HG02798 (cell line): ENCODE data around the gene H2BK1.

Source experiments
- ATAC-seq: cut with Tn5 transposase; IDR thresholded peaks from one replicate; pipeline ENCODE4 v1.9.1; 2021; ENCODE audit warnings: mild to moderate bottlenecking; ENCODE audit not compliant: unreplicated experiment, poor library complexity

Gene H2BK1

DNA sequence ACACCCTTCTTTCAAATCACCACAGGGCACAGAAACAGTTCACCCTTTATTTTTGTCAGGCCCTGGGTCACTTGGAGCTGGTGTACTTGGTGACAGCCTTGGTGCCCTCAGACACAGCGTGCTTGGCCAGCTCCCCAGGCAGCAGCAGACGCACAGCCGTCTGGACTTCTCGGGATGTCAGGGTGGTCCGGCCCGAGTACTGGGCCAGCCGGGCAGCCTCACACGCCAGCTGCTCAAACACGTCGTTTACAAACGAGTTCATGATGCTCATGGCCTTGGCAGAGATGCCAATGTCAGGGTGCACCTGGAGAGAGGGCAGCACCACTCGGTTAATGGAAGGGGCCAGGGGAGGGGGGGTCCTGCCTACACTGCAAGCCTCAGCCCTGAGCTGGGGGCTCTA is 2.5 kb downstream of the H2BK1 start:
- no peak for ATAC-seq

DNA sequence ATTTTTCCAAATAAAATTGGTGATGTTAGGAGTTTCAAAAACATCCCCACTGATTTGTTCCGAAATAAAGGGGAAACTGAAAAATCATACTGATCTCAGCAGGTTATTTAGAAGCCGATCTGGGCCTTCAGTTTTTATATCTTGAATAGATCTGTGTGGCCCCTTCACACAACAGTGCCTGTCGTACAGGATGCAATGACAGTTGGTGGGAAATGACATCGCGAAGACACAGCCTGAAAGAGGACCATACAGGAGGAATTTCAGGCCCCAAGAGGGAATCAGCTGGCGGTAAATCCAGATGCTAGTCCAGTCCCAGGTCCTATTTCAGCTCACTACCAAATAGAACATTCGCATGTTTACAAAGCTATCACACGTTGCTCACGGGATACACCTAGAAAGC is 3.0 kb downstream of the H2BK1 start:
- ATAC-seq = no peak

DNA sequence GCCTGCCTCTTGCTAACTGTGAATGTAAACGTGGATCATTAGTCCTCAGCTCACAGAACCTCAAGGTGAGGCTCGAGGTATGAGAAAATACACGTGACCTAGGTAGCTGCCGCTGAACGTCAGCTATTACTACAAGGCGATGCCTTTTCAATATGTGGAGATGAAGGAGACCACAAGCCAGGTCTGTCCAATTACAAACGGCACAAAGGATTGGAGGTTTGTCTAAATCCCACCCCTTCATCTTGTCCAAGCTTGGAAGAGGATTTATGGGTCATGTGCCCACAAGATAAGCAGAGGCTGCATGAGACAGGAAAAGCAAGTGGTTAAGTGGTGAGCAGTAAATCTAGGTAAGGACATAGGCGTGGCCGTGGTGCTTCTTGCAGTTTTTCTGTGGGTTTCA is 3.4 kb downstream of the H2BK1 start:
- ATAC-seq = no peak

DNA sequence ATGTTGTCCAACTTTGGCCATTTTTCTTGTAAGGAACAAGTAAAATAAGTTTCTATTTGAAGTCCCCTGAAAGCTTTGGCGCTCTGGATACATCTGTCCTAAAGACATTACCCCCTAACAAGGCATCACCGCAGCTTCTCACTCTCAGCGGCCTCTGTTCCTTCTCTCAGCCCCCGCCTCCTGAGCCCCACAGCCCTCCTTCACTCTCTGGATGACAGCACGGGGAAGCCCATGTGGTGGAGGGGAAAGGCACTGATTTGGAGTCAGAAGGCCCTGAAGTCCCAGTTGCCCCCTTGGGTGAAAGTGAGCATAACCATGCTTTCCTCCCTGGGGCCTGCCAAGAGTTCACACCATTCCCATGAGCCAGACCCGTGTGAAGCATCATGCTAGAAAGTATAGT is 4.6 kb downstream of the H2BK1 start:
- ATAC-seq = no peak

DNA sequence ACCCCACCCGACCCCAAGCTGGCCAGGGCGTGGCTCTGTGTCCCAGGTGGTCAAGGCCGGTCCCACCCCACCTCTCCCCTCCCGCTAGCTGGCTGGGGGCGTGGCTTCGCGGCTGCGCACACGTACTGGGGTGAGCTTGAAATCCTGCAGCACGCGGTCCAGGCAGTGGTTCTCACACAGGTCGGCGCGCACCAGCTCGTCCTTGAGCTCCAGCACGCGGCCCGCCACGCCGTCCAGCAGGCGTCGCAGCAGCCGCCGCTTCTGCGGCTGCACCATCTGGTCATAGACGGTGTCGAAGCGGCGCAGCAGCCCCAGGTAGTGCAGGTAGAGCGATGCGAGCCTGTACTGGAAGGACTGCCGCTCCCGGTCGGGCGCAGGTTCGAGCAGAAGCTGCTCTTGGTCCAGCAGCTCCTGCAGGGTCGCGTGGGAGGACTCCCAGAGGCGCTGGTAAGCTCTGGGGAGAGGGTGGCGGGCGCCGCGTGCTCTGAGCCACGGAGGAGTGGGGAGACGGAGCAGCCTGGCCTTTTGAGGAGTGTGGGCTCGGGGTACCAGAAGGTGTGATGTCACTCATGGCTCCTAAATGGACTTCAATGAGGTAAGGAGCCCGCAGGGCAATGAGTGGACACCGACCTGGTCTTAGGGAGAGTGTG is 5.8 kb downstream of the H2BK1 start:
- ATAC-seq = no peak

DNA sequence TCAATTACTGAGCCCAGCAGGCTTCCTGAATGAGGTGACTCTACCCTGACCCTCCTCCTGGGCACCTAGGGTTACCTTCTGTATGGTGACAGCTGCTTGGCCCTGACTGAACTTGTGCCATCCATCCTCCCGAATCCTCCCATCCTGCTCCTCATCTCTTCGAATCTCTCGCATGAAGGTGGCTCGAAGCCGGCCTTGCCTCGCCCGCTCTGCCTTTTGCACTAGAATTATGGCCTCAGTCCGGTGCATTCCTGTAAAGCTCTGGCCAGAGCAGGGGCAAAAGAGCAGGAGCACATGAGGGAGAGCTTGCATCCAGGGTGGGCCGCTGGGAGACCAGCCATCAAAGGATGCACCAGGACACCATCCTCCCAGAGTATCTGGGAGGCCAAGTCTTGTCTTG is 7.5 kb downstream of the H2BK1 start:
- ATAC-seq = no peak

DNA sequence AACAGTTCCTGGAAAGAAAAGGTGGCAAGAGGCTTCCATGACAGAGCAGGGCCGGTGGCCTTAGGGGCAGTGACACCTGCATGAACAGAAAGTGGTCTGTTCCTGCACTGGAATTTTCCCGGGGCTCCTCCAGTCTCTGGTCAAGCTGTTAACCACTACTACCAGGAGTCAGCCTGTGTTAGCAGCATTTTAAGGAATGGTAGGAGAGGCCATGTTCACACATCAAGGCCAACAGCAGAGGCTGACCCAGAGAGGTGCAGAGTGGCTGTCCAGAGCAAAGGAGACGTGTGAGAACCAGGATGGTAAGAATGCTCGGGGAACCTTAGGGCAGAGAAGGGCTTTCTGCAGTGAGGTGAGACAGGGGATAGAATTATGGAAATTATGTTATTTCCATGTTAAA is 8.5 kb downstream of the H2BK1 start:
- no peak for ATAC-seq

DNA sequence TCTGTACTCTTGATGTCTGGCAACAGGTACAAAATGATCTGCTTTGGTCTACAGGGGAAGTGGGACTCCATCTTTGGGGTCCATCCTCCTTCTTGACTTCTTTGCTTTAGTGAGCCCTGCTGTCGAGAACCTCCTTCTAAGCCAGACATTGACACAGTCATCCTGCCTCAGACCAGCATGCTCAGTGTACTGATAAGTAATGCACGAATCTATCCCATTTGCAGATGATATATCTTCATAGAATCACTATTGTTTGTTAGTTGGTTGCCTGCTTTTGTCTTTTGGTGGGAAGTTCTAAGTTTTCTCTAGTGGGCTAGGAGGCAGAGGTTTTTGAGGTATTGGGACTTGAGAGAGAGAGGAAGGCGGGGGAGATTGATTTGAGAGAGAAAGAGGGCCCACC is 8.9 kb downstream of the H2BK1 start:
- no peak for ATAC-seq

DNA sequence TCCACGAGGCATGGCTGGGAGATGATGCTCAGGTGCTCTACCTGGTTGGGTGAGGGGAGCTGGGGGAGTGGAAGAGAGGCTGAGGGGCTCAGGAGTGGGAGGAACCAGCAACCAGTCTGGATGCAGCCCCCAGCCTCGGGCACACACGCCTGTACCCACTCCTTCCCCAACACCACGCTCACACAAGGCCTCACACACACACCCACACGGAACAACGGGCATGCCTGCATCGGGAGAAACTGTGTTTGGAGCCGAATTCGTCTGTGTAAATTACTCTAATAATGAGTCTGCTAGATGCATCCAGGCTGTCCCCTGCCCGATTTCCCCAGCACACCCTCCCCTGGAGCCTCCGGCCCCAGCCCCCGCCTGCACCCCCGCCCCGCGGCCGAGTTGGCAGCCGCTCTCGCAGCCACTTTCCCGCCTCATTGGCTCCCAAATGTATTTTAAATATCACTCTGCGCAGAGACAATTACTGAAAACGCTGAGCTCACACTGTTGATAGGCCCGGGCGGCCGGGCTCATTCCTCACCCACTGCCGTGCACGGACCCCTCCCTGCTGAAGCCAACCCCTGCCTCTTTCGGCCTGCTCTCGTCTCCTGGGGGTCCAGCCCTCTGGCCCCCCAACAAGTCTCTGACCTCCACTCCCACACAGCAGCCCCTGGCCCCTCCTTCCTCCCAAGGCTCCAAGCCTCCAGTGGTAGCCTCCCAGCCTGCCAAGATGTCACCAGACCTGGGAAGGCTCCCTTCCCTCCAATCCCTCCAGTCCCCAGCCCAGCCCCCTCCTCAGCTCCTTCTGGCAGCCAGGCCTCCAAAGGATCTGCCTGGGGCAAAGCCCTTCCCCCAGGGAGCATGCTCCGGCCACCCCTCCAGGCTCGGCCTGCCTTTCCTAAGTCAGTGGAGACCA is 11.1 kb downstream of the H2BK1 start:
- no peak for ATAC-seq

DNA sequence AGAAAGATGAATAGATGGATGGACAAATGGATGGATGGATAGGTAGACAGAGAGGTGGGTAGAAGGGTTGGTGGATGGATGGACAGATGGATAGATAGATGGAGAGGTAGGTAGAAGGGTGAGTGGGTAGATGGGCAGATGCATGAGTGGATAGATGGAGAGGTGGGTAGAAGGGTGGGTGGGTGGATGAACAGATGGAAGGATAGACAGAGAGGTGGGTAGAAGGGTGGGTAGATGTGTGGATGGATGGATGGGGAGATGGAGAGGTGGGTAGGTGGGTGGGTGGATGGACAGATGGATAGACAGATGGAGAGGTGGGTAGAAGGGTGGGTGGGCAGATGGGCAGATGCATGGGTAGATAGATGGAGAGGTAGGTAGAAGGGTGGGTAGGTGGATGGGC is 12.4 kb downstream of the H2BK1 start:
- ATAC-seq = no peak

DNA sequence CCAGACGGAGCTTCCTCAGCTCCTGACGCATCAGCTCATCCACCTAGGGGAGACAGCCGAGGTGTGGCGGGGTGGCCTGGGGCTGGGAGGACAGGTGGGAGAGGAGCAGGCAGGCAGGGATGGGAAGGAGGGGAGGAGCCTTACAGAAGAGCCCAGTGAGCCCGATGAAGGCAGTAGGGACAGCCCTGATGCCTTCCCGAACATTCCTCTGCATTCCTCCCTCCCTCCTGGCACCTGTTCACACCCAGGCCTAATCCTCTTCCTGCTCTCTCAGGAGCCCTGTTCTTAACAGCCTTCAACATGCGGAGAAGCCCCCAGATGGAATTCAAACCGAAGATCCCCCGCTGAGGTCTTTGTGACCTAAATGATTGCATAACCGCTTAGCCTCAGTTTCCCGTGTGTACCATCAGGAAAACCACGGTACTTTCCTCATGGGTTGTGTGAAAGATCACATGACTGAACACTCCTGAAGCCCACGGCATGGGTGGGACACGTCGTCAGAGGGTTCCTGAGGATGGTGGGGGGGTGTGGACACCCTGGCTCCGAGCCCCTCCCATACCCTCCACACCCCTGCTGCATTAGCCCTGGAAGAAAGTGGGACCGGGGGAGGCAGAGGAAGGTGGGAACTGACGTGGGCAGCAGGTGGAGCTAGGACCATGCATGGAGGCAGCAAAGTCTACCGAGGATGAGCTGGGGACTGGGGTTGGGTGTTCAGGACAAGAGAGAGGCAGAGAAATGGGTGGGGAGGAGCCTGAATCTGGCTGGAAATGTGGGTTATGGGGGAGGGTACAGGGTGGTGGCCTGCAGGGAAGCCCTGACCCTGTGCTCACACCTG is 14.5 kb downstream of the H2BK1 start:
- ATAC-seq = no peak

DNA sequence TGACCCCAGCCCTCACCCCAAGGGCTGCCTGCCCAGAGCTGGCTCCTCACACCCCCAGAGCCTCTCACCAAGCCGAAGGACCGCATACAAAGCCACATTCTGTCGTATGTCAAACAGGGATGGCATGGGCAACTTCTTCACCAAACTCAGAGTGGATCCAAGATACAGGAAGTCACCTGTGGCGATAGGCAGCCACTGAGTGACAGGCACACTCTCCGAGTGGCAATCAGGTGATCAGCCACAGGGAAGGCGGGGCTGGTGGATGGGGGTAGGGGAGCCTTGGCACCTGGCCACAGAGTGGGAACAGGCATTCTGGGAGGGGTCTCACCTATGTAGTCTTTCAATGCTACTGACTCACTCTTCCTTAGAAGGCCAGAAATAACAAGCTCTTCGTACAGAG is 16.1 kb downstream of the H2BK1 start:
- ATAC-seq = no peak

DNA sequence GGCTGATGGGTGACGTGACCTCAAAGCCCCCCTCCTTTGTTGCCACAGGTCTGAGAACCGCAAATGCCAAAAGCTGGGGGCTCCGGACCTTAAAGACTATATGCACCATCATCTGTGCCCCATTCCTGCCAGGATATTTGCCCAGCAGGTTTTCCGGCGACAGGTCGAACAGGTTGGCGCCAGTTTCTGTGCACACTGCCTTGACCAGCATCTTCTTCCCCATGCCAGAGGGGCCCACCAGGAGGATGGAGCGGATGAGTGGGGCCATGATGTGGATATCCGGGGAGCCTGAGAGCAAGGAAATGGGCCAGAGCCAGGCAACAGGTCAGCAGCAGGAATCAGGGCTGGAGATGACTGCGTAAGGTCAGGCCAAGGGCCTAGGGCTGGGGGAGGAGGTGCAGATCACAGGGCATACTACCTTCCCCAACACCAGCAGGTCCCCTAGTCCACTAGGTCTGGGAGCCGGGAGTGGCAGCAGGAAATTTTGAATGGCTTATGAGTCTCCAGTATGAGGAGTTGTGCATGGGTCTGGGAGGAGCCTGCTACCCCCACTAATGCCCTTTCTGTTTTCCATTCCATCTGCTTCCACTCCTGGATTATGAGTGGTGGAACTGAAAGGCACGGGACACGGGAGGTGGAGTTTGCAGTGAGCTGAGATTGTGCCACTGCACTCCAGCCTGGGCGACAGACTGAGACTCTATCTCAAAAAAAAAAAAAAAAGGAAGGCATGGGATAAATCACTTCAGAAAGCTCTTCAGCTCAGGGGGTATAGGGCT is 16.9 kb downstream of the H2BK1 start:
- ATAC-seq = no peak

DNA sequence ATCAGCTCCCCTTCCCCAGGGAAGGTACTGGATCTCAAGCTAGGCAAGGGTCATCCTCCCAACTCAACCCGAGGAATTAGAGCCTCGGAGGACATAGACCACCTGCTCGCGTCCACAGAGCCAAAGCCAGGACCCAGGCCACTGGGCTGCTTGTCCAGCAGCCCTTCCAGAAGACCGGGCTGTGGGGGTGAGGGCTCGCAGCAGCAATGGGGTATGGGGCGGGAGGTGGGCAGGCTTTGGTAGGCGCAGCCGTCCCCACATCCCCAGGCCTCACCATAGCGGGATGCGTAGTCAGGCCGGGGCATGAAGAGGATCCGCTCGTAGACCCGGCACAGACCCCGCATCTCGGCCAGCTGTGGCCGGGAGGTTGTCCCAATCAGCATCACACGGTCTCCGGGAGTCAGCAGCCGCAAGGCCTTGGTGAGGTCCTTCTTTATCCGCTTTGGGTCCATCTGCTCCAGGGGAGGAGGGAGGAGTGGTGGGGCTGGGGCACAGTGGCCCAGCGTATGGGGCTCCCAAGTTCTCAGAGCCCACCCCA is 18.2 kb downstream of the H2BK1 start:
- ATAC-seq = no peak

DNA sequence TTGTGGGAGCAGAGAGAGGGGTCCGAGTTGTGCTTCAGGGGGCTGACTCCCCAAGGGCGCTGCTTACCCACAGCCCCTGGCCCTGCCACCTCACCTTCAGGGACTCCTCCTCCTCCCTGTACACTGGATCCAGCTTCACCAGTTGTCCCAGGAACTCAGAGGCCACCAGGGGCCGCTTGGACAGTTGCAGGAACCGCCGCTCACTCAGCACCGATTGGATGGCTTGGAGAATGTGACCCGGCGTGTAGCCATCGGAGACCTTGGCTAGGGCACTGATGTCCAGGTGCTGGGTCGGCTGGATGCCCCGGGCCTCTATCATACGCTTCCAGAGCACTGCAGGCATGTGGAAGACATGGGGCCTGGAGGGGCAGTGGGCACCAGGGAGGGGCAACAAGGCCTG is 18.7 kb downstream of the H2BK1 start:
- ATAC-seq = no peak

DNA sequence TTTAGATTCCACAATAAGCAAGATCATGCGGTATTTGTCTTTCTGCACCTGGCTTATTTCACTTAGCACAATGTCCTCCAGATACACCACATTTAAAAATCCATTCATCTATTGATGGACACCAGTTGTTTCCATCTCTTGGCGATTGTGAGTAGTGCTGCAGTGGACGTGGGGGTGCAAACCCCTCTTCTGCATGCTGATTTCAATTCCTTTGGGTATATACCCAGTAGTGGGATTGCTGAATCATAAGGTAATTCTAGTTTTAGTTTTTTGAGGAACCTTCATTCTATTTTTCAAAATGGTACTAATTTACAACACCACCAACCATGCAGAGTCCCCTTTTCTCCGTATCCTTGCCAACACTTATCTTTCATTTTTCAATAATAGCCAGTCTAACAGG is 21.2 kb downstream of the H2BK1 start:
- no peak for ATAC-seq

DNA sequence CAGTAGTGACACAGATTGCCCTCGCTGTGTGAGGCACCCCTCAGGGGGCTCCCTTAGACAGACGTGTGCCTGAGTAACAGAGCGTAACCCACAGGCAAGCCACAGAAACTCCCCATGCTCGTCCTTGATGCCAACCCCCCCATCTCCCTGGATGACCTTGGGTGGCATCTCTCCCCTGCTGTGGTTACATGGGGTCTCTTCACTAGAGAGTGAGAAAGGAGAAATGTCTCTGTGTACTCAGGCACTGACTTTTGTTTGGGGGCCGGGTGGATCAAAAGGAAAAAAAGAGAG is 22.1 kb downstream of the H2BK1 start:
- no peak for ATAC-seq

DNA sequence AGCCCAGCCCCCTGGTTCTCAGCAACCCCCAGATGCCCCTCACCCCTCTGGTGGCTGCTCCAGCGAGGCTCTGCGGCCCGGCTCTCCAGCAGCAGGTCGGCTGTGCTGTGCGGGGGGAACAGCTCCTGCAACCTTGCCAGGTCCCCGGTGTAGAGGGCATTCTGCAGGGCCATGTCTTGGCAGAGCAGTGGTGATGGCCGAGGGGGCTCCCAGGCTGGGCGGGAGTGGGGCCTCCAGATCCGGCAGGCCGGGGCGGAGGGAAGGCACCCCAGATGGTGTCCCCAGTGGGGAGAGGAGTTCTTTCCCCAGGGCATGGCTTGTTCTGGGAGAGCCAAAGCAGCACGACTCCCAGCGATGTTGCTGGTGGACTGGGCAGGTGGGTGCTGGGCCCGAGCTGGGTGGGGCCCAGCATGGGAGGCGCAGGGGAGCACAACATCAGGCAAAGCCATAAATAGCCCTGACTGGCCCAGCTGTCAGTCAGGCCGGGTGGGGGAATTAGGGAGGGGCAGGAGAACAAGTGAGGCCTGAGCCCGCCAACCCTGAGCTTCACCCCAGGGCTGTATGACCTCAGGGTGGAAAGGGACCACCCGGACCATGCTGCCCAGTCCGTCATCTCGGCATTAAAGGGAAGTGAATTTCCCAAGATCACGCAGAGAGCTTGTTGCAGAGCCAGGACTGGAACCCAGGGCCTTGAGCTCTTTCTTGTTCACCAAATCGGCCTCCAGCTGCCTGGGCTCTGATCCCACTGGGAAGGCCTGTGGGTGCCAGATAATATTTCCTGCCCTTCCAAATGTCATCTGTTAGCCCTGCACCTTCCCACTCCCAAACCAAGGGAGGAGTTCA is 22.7 kb downstream of the H2BK1 start:
- ATAC-seq = no peak

DNA sequence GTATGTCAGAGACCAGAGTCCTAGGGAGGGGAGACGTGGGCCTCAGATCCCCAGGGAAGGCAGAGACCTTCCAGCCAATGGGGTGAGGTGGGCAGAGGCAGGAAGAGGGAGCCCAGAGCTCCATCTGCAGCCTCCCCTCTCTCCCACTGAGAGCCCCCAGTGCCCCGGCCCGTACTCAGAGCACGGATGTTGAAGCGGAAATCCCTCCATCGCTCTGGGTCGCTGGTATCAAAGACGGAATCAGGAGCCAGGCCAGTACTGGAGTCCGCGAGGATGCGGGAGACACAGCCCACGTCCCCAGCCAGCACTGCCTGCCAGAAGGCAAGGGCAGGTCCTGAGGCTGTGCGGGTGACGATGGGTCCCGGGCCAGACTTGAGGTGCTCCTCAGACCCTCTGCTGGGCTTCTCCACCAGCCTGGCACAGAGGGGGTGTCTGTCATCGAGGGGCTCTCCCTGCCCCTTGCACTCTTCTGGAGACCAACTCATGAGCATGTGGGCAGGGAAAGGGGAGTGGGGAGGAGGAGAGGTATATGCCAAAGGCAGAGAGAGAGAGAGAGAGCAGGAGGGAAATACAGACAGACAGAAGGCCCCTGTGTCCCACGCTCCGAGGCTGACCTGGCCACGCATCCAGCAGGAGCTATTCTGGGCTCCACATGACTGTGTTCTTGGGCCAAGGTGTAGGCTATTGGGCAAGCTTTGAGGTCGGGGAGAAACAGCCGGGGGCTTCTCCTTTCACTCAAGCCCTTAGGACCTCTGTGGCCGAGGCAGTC is 23.5 kb downstream of the H2BK1 start, which contains the start of gene ASB10:
ASB10 (minus strand) TSS at position 611 of the 769 bp plus-strand sequence; CDS start at position 491, 120 bp downstream.
- no peak for ATAC-seq
